AG09319 (cell line): ENCODE data around the gene L3MBTL2.

Source experiments
- DNase-seq: peaks from one replicate; pipeline ENCODE4 v3.0.0-alpha.2; 2010; ENCODE audit warnings: low read depth; ENCODE audit errors: extremely low read depth
- CTCF ChIP-seq: IDR thresholded peaks from 2 replicates; pipeline ENCODE4 v1.5.1; 2011; ENCODE audit warnings: low read depth, mild to moderate bottlenecking, inconsistent platforms, low read length, moderate library complexity

The L3MBTL2 gene

GRCh38 chr22:41237036-41237706, 32.1 kb downstream of the L3MBTL2 start:
- DNase-seq, result no peak
- no peak for TF ChIP-seq CTCF

- peak; percentile 39 for TF ChIP-seq CTCF
- DNase-seq, result no peak
Observed at GRCh38 chr22:41237707-41238569, 32.8 kb downstream of the L3MBTL2 start.

GRCh38 chr22:41238570-41239442, 33.7 kb downstream of the L3MBTL2 start:
- no peak for DNase-seq
- no peak for TF ChIP-seq CTCF

- TF ChIP-seq CTCF, result no peak
- no peak for DNase-seq
Observed at GRCh38 chr22:41239443-41240128, 34.5 kb downstream of the L3MBTL2 start.

DNA sequence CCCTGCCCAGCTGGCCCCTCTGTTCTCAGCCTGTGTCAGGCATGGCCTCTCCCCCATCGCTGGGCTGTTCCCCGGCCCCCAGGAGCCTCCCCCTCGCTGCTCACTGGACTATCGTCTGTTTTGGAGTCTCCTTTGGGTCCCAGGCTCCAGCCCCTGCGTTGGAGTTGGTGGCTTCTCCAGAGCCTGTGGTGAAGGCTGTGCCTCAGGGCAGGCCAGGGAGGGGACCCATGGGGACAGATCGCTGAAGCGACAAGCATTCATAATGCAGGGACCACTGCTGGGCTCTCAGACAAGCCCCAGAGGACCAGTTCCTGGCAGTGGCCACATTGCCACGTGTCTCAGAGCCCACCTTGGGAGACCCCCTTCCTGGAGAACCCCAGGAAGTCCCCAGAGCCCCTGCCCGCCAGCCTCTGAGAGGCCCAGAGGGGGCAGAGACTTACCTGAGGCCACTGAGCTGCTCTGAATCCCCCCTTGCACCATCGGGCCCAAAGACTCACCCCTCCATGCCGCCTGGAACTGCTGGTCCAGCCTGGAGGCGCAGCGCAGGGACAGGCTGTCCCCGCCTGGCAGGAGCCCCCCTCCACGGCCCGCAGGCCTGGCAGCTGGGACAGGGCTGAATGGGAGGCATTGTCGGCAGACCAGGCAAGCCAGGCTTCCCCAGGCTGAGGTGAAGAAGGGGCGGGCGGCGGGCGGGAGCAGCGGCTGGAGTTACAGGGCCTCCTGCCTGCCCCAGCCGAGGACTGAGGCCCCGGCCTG, 35.4 kb downstream of the L3MBTL2 start, which contains the start of gene CHADL:
TSS of gene CHADL (minus strand) at position 555 of the 756 bp plus-strand sequence. CDS start at position 505, 50 bp downstream.
- TF ChIP-seq CTCF, result no peak
- no peak for DNase-seq

GRCh38 chr22:41241133-41241676, 36.1 kb downstream of the L3MBTL2 start:
- no peak for DNase-seq

More at GRCh38 chr22:41241133-41241676, 36.1 kb downstream of the L3MBTL2 start:
- no peak for TF ChIP-seq CTCF
